GM23248 (cell line): ENCODE data around the gene POLD3.

ENCODE experiments used
- EZH2 ChIP-seq: fragments of 200-600 bp; sonication (generic); IDR thresholded peaks from 2 replicates; pipeline ENCODE4 v1.6.1; 2018; ENCODE audit warnings: antibody characterized with exemption, mild to moderate bottlenecking; ENCODE audit not compliant: insufficient read depth, poor library complexity, severe bottlenecking
- EZH2phosphoT487 ChIP-seq: fragments of 200-600 bp; sonication (generic); IDR thresholded peaks from 2 replicates; pipeline ENCODE4 v1.6.1; 2018; ENCODE audit warnings: antibody characterized with exemption, moderate library complexity, mild to moderate bottlenecking, low read depth; ENCODE audit not compliant: insufficient read depth

DNA sequence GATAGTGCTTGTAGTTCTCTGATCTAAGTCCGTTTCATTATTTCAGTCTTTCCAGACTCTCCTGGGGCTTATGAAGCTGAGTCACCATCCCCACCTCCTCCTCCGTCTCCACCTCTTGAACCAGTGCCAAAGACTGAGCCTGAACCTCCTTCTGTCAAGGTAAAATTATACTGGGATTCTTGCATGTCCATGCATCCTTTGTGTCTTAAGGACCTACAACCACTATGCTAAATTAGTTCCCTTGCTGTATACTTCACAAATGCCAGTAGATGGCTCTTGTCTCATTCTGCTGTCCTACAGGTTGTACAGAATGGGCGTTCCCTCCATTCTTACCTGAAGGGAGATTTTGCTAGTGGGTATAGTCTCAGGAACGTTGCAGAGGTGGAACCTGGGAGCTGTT lies 42.2 kb downstream of the POLD3 start:
- TF ChIP-seq EZH2: no peak
- no peak for TF ChIP-seq EZH2phosphoT487
